Naive B cell (primary cell): ENCODE data around the gene PYGL. TPM values are rescaled to one million over a fixed set of nuclear protein-coding genes. Genes with fewer than 3 reads are reported as not detected.

Experiments
- ATAC-seq, 2 donors: fragments of 150-1000 bp; cut with Tn5 transposase; 2 replicates each; pipeline ENCODE4 v1.10.0; 2021; ENCODE audit warnings: low read depth in 2 of 2, mild to moderate bottlenecking in 2 of 2, moderate library complexity in 2 of 2
- DNase-seq: peaks from one replicate; pipeline ENCODE4 v3.0.0; 2022
- H3K27ac Mint-ChIP-seq, 6 donors: one replicate each; pipeline ENCODE4 v1.8.0; 2020 to 2022; ENCODE audit warnings: mild to moderate bottlenecking in 6 of 6, mixed read lengths in 6 of 6, moderate library complexity in 5 of 6, inconsistent platforms in 2 of 6
- H3K27me3 Mint-ChIP-seq, 3 donors: one replicate each; pipeline ENCODE4 v1.8.0; 2021 to 2022; ENCODE audit warnings: mixed read lengths in 3 of 3, mild to moderate bottlenecking in 1 of 3
- H3K36me3 Mint-ChIP-seq, 2 donors: one replicate each; pipeline ENCODE4 v1.8.0; 2020 to 2022; ENCODE audit warnings: mixed read lengths in 2 of 2, inconsistent platforms in 1 of 2, mild to moderate bottlenecking in 1 of 2
- H3K4me1 Mint-ChIP-seq, 3 donors: one replicate each; pipeline ENCODE4 v1.8.0; 2020 to 2022; ENCODE audit warnings: mixed read lengths in 3 of 3, inconsistent platforms in 1 of 3, mild to moderate bottlenecking in 1 of 3, moderate library complexity in 1 of 3
- H3K4me3 Mint-ChIP-seq, 8 donors: one replicate each; pipeline ENCODE4 v1.8.0; 2020 to 2022; ENCODE audit warnings: mild to moderate bottlenecking in 8 of 8, mixed read lengths in 8 of 8, moderate library complexity in 8 of 8, inconsistent platforms in 2 of 8
- H3K9me3 Mint-ChIP-seq, 7 donors: one replicate each; pipeline ENCODE4 v1.8.0; 2020 to 2022; ENCODE audit warnings: mixed read lengths in 7 of 7, mild to moderate bottlenecking in 5 of 7, inconsistent platforms in 2 of 7, moderate library complexity in 1 of 7
- polyA plus RNA-seq, 6 donors: library from polyadenylated mRNA; unstranded; fragments of 300-500 nt; fragmentation: Illumina TruSeq; gene quantifications; one replicate each; pipeline ENCODE4 v1.2.3, GENCODE V29; 2021; ENCODE audit warnings: low read depth in 6 of 6

PYGL gene
- polyA plus RNA-seq, 6 donors from 2014 or later: 0.13 to 1.1 (median 0.36) TPM; not detected in 1

DNA sequence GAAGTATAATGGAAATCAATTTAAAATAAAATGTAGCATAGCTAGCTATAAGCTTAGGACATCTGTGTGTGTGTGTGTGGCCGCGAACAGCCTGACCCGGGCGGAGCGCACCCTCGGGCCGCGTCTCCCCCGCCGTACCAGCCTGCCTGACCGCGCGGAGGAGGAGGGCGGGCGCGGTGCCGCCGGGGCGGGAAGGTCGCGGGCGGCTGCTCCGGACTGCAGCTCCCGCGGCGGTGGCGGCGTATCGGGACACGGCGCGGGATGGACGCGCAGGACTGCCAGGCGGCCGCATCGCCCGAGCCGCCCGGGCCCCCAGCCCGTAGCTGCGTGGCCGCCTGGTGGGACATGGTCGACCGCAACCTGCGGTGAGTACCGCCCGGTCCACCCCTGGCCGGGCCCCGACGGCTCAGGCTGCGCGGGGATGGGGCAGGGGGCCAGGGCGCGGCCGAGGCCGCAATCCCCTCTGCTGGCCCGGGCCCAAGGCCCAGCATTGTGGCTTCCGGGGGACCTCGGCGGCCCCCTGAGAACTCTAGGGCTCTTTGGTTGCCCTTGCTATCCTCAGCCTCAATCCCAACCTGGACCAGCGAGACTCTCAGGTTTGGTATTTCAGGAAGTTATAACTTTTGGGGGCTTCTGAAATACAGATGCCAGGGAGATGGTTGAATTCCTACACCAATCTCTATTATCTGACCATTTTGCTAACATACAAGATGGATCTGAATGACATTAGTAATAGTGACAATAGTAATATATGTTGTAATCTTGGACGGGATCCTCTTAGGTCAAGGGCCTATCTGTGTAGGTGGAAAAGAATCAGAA, 72.2 kb downstream of the PYGL start, which contains the start of gene ABHD12B:
ABHD12B (plus strand) TSS at position 140 of the 819 bp plus-strand sequence; CDS start at position 262, 122 bp downstream.
- peak; percentile 36 to 50 for ATAC-seq
- peaks cover 0 to 9% of the 10 kb centered on the region in 2 donors for H3K36me3 Mint-ChIP-seq
- no peak for DNase-seq
- H3K4me3 Mint-ChIP-seq: peak within 1 kb of the TSS; percentile 3 to 66 (median 56)
- H3K27ac Mint-ChIP-seq: peak within 1 kb of the TSS in 3 of 6 donors; percentile 29 to 70 (median 49)
- H3K27me3 Mint-ChIP-seq: peaks cover 40 to 58% (median 49%) of the 10 kb centered on the region in 3 donors
- H3K9me3 Mint-ChIP-seq: no peaks in the 10 kb centered on the region
- H3K4me1 Mint-ChIP-seq: peaks cover 17 to 37% (median 29%) of the 10 kb centered on the region in 3 donors

DNA sequence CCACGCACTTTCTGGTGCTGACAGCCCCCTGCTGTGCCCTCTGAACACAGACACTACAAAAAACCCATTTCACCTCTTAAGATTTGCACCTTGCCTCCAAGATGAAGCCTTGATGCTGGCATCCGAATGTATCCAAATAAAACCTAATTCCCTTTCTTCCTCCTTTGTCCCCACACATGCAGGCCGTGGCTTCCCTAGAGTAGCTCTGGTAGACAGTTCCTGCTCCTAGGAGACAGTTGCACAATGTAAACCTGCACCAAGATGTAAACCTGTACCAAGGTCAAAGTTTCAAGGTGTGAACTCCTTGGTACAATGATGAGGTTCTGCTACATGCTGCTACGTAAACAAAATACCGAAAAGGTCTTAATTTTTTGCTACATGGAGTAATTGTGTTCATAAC, 73.1 kb downstream of the PYGL start:
- H3K27me3 Mint-ChIP-seq: peaks cover 45 to 65% (median 55%) of the 10 kb centered on the region in 3 donors
- peak overlapping the region in 2 of 6 donors; percentile 49 to 70 for H3K27ac Mint-ChIP-seq
- ATAC-seq: no peak
- peaks cover 17 to 35% (median 28%) of the 10 kb centered on the region in 3 donors for H3K4me1 Mint-ChIP-seq
- no peaks in the 10 kb centered on the region for H3K9me3 Mint-ChIP-seq
- DNase-seq: no peak
- H3K4me3 Mint-ChIP-seq: peak overlapping the region in 7 of 8 donors; percentile 10 to 66 (median 58)
- peaks cover 0 to 9% of the 10 kb centered on the region in 2 donors for H3K36me3 Mint-ChIP-seq

DNA sequence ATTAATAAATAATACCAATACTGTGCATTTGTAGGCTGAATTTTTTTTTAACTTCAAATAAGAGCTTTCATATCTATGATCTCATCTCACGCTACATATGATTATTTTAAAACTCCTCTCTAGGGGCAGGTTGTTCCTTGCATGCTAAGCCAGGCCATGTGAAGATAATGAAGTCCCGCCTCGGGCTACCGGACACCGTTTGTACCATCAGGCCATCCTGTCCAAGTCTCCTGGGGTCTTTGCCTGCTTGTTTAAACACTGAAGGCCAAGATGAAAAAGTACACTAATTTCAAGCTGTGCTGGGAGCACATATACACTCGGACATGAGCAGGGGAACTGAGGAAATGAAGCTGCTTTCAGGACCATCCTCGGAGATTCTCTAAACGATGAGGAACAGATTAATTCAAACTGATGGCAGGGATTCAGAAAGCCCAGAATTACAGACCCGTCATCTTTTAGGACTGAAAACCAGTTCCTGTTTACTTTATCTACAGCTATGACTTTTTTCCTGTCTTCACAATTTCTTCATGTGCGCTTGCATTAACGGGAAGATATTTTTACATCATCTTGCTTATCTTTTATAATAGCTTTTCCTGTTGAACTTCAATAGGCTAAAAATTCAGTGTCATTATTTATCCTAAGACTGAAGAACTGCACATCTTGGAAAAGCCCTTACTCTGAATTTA, 78.7 kb downstream of the PYGL start:
- no peak overlapping the region for H3K4me3 Mint-ChIP-seq
- peaks cover 1 to 10% (median 3%) of the 10 kb centered on the region in 3 donors for H3K4me1 Mint-ChIP-seq
- no peaks in the 10 kb centered on the region for H3K9me3 Mint-ChIP-seq
- peaks cover 28 to 36% (median 30%) of the 10 kb centered on the region in 3 donors for H3K27me3 Mint-ChIP-seq
- peak overlapping the region in 1 of 6 donors; percentile 42 for H3K27ac Mint-ChIP-seq
- H3K36me3 Mint-ChIP-seq: peaks cover 0 to 6% of the 10 kb centered on the region in 2 donors
- no peak for DNase-seq
- no peak for ATAC-seq

DNA sequence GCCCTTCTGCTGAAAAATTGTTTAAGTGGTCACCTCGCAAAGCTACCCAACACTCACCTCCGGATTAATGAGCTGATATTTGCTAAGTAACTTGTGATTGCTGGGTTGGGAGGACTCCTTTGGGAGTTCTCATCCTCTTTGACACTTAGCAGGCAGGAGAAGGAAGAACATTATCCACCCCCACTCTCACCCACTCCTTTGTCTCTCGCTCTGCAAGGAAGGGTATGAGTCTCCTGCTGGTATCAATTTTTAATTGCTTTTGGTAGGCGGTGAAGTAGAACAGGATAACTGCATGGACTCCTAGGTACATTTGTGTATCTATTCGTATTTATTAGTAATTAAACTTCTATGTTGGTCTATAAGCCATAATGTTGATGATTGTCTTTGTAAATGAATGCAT, 79.3 kb downstream of the PYGL start:
- peaks cover 22 to 31% (median 24%) of the 10 kb centered on the region in 3 donors for H3K27me3 Mint-ChIP-seq
- no peak overlapping the region for H3K4me3 Mint-ChIP-seq
- ATAC-seq (no peak), DNase-seq (no peak)
- no peak overlapping the region for H3K27ac Mint-ChIP-seq
- no peaks in the 10 kb centered on the region for H3K9me3 Mint-ChIP-seq
- peaks cover 0 to under 1% of the 10 kb centered on the region in 2 donors for H3K36me3 Mint-ChIP-seq
- peaks cover 5 to 9% (median 7%) of the 10 kb centered on the region in 3 donors for H3K4me1 Mint-ChIP-seq

DNA sequence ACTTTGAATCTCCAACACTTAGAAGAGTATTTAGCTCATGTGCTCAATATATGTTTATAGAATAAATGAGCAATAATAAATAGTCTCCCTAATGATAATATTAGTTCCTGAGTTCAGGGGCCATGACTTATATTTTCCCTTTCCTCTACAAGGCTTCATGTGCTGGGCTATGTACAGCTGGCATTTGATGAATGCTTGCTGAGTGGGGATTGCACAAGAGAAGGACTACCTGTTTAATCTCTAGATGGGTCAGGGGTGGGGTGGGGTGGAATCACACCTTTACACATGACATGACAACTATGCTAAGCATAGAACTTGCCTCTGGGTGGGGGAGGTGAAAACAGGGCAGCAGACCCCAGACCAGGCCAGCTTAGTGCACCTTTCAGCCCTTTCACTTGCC, 80.0 kb downstream of the PYGL start:
- DNase-seq (no peak), ATAC-seq (no peak)
- no peak overlapping the region for H3K4me3 Mint-ChIP-seq
- peaks cover 17 to 24% (median 20%) of the 10 kb centered on the region in 3 donors for H3K27me3 Mint-ChIP-seq
- no peaks in the 10 kb centered on the region for H3K36me3 Mint-ChIP-seq
- peaks cover 5 to 16% (median 7%) of the 10 kb centered on the region in 3 donors for H3K4me1 Mint-ChIP-seq
- H3K27ac Mint-ChIP-seq: peak overlapping the region in 1 of 6 donors; percentile 49
- no peaks in the 10 kb centered on the region for H3K9me3 Mint-ChIP-seq

DNA sequence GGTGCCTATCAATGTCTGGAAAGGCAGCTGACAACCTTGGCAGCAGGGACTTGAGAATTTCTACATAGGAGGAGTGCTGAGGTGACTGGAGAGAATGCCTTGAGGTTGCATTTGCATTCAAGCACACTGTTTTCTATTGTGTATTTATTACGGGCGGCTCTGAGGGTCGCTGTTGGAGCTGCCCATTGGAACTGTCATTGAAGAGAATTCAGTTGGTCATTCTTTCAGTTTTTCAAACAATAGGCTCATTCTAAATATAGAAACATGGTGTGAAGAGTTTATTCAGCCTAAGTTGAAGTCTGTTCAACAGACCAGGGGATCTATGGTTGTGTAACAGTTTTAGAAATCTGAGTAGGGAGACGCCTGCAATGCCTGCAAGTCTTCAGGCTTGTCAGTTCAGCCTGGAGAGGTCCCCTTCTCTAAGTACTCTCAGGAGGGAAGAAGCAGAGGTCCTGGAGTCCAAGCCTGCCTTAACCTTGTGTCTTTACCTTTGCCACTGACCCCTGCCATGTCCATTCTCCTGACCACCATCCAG, 82.2 kb downstream of the PYGL start:
- no peaks in the 10 kb centered on the region for H3K36me3 Mint-ChIP-seq
- no peak overlapping the region for H3K27ac Mint-ChIP-seq
- peak overlapping the region in 1 of 8 donors; percentile 29 for H3K4me3 Mint-ChIP-seq
- H3K4me1 Mint-ChIP-seq: peaks cover 5 to 17% (median 7%) of the 10 kb centered on the region in 3 donors
- ATAC-seq (no peak), DNase-seq (no peak)
- H3K9me3 Mint-ChIP-seq: no peaks in the 10 kb centered on the region
- peaks cover 6 to 8% (median 6%) of the 10 kb centered on the region in 3 donors for H3K27me3 Mint-ChIP-seq

DNA sequence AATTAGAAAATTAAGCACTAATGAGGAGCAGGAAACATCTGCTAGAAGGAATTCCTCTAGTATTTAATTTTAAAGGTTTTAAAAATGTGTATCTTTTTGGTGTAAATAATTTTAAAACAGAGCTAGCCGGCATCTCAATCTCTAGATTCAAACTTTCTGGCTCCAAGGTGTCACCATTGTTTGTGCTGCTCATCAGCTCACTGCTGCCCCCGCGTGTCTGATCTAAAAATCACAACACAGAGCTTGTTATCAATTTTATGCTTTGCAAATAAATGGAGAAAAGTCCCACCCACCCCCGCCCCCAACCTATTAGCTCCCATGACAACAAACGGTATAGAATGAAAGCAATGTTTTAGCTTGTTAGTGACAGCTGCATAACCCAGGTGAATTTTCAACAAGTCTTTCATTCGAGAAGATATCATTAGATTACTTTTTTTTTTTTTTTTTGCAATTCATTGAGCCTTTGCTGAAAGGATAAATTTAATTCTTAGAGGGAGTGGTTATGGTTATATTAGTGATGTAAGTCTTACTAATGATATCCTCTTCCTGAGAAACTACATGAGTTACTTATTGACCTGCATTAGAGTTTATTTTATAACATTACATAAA, 83.7 kb downstream of the PYGL start:
- Mint-ChIP-seq H3K4me3 (peak overlapping the region; percentile 83 to 97 (median 93)), H3K36me3 (no peaks in the 10 kb centered on the region), H3K27ac (peak overlapping the region; percentile 72 to 94 (median 92)), H3K4me1 (peaks cover 4 to 22% (median 11%) of the 10 kb centered on the region in 3 donors), H3K9me3 (no peaks in the 10 kb centered on the region), H3K27me3 (peaks cover 0 to 2% (median 0%) of the 10 kb centered on the region in 3 donors)
- DNase-seq (peak; percentile 87), ATAC-seq (peak; percentile 75 to 76)

DNA sequence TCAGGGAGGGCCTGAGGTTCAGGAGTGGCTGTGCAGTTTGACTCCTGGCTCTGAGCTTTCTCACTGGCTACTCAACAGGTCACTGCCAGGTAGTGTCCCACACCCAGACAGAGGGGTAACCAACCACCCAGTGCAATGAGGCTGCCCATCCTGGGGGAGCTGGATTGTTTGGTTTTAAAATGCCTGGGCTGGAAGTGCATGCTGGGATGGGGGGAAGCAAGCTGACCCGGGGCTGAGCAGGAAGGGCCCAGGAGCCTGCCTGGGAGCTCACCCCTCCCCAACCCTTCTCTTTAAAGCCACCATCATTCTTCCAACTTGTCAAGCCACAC, 85.0 kb downstream of the PYGL start:
- Mint-ChIP-seq H3K4me1 (peaks cover 0 to 22% (median 11%) of the 10 kb centered on the region in 3 donors), H3K9me3 (no peaks in the 10 kb centered on the region), H3K4me3 (peak overlapping the region; percentile 83 to 97 (median 93)), H3K27ac (peak overlapping the region in 4 of 6 donors; percentile 10 to 83 (median 56)), H3K27me3 (no peaks in the 10 kb centered on the region), H3K36me3 (no peaks in the 10 kb centered on the region)
- DNase-seq (no peak), ATAC-seq (no peak)

DNA sequence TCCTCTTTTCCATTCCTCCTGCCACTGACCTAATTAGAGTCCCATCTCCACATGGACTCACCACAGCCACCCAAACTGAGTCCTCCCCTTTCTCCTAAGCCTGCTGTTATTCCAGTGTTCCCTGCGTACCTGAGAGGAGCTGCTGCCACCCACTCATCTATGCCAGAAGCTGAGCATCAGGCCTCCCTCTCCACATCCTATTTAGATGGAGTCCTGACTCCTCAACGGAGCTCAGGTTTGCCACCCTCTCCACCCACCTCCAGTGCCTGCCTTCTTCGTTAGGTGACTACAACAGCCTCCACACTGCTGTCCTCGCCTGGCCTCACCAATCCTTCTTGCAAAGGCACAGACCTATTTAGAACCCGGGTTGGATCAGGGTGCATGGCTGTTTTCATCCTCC, 87.6 kb downstream of the PYGL start:
- peaks cover 0 to 2% (median 0%) of the 10 kb centered on the region in 7 donors for H3K9me3 Mint-ChIP-seq
- H3K4me1 Mint-ChIP-seq: peaks cover 0 to 22% (median 14%) of the 10 kb centered on the region in 3 donors
- H3K27me3 Mint-ChIP-seq: no peaks in the 10 kb centered on the region
- DNase-seq (no peak), ATAC-seq (no peak)
- H3K36me3 Mint-ChIP-seq: no peaks in the 10 kb centered on the region
- H3K27ac Mint-ChIP-seq: peak overlapping the region in 1 of 6 donors; percentile 40
- H3K4me3 Mint-ChIP-seq: peak overlapping the region in 1 of 8 donors; percentile 34

DNA sequence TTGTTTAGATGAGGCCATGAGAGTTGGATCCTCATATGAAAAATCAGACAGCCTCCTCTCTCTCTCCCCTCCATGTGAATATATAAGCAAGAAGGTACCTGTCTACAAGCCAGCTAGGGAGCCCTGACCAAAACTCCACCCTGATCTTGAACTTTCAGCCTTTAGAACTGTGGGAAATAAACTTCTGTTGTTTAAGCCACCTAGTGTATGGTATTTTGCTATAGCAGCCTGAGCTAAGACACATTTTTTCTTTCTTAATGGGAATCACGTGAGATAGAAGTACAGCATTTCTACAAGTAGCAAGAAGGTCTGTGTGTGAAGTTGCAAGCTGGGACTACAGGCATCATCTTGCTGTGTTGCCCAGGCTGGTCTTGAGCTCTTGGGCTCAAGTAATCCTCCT, 88.7 kb downstream of the PYGL start:
- peaks cover 0 to 2% (median 0%) of the 10 kb centered on the region in 7 donors for H3K9me3 Mint-ChIP-seq
- H3K27me3 Mint-ChIP-seq: no peaks in the 10 kb centered on the region
- peaks cover 0 to 19% (median 14%) of the 10 kb centered on the region in 3 donors for H3K4me1 Mint-ChIP-seq
- DNase-seq: no peak
- H3K27ac Mint-ChIP-seq: peak overlapping the region in 1 of 6 donors; percentile 21
- H3K36me3 Mint-ChIP-seq: no peaks in the 10 kb centered on the region
- H3K4me3 Mint-ChIP-seq: no peak overlapping the region
- ATAC-seq: no peak
